ENCODE data around the gene YBEY. TPM values are rescaled to one million over a fixed set of nuclear protein-coding genes. Genes with fewer than 3 reads are reported as not detected.

Gene YBEY
- polyA plus RNA-seq, 1 donor from 2014 or later, result 88.4 TPM

DNA sequence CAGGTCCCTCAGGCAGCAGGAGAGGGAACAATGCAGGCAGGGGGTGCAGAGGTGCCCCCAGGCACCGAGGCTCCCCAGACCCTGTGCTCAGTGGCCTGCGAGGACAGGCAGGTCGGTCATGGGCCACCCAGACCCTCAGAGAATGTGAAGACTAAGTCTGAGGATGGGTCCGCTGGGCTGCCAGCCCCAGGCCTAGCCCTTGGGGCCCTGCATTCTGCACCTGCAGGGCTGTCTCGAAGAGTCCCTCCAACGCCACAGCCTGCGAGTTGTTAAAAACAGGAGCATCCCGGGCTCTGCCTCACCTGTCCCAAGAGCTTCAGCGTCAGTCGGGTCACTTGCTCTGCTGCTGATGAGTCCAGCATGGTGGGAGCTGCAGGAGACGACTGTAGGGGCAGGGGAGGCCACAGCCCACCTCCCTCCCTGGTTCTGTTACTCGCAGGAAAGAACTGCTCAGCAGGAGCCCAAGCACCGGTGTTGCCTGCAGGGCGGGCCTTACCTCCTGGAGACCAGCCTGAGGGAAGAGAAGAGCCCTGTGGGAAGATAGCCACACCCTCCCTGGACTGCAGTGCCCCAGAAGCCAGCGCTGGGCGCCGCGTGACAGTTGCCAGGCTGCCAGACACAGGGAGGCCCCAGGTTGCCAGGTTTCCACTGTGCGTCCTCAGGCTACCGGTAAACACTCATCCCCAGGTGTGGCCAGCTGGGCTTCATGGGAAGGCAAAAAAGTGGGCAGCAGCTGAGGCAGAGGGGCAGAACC is 31.7 kb downstream of the YBEY start:
- Histone ChIP-seq H3F3A (ENCODE audit: insufficient read depth, low read length, poor library complexity, severe bottlenecking) (no peaks in the 10 kb centered on the region), H2AFZ (ENCODE audit: low read depth, low read length) (no peak overlapping the region), H3K9ac (ENCODE audit: low read length) (no peak overlapping the region)

GRCh38 chr21:46318464-46318845 is 32.3 kb downstream of the YBEY start:
- Histone ChIP-seq H3K9ac (ENCODE audit: low read length) (no peak overlapping the region), H3K27me3 (ENCODE audit: insufficient read depth, low read depth, low read length) (no peaks in the 10 kb centered on the region), H3K9me3 (ENCODE audit: low read length) (no peaks in the 10 kb centered on the region), H3K36me3 (ENCODE audit: insufficient read depth, low read length) (no peaks in the 10 kb centered on the region), H2AFZ (ENCODE audit: low read depth, low read length) (no peak overlapping the region), H3K27ac (ENCODE audit: low read length) (no peak overlapping the region), H3K9me2 (ENCODE audit: insufficient read depth, low read length) (no peaks in the 10 kb centered on the region), H3F3A (ENCODE audit: insufficient read depth, low read length, poor library complexity, severe bottlenecking) (no peaks in the 10 kb centered on the region), H3K79me2 (replicated peaks; ENCODE audit: insufficient read depth, low read length) (peaks cover 29% of the 10 kb centered on the region), H3K4me3 (ENCODE audit: low read length) (no peak overlapping the region), H3K4me2 (ENCODE audit: low read length) (no peak overlapping the region), H4K20me1 (ENCODE audit: insufficient read depth) (no peaks in the 10 kb centered on the region)
- no peak for TF ChIP-seq RAD21 (conservative IDR thresholded peaks at IDR 0.05)
- TF ChIP-seq SMC3 (conservative IDR thresholded peaks at IDR 0.05; ENCODE audit: poor library complexity), result no peak
- no peak for TF ChIP-seq POLR2AphosphoS5 (IDR thresholded peaks at IDR 0.05)
- no peak for TF ChIP-seq EZH2 (IDR thresholded peaks at IDR 0.05; ENCODE audit: borderline replicate concordance, insufficient read depth, low read length, poor library complexity, severe bottlenecking)
- TF ChIP-seq EP300 (conservative IDR thresholded peaks at IDR 0.05; ENCODE audit: poor library complexity, severe bottlenecking), result no peak
- TF ChIP-seq, protein P1, sequence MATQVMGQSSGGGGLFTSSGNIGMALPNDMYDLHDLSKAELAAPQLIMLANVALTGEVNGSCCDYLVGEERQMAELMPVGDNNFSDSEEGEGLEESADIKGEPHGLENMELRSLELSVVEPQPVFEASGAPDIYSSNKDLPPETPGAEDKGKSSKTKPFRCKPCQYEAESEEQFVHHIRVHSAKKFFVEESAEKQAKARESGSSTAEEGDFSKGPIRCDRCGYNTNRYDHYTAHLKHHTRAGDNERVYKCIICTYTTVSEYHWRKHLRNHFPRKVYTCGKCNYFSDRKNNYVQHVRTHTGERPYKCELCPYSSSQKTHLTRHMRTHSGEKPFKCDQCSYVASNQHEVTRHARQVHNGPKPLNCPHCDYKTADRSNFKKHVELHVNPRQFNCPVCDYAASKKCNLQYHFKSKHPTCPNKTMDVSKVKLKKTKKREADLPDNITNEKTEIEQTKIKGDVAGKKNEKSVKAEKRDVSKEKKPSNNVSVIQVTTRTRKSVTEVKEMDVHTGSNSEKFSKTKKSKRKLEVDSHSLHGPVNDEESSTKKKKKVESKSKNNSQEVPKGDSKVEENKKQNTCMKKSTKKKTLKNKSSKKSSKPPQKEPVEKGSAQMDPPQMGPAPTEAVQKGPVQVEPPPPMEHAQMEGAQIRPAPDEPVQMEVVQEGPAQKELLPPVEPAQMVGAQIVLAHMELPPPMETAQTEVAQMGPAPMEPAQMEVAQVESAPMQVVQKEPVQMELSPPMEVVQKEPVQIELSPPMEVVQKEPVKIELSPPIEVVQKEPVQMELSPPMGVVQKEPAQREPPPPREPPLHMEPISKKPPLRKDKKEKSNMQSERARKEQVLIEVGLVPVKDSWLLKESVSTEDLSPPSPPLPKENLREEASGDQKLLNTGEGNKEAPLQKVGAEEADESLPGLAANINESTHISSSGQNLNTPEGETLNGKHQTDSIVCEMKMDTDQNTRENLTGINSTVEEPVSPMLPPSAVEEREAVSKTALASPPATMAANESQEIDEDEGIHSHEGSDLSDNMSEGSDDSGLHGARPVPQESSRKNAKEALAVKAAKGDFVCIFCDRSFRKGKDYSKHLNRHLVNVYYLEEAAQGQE (IDR thresholded peaks at IDR 0.05; ENCODE audit: borderline replicate concordance), result no peak
- no peak for TF ChIP-seq MXI1 (conservative IDR thresholded peaks at IDR 0.05; ENCODE audit: poor library complexity, severe bottlenecking)
- TF ChIP-seq, protein P2, sequence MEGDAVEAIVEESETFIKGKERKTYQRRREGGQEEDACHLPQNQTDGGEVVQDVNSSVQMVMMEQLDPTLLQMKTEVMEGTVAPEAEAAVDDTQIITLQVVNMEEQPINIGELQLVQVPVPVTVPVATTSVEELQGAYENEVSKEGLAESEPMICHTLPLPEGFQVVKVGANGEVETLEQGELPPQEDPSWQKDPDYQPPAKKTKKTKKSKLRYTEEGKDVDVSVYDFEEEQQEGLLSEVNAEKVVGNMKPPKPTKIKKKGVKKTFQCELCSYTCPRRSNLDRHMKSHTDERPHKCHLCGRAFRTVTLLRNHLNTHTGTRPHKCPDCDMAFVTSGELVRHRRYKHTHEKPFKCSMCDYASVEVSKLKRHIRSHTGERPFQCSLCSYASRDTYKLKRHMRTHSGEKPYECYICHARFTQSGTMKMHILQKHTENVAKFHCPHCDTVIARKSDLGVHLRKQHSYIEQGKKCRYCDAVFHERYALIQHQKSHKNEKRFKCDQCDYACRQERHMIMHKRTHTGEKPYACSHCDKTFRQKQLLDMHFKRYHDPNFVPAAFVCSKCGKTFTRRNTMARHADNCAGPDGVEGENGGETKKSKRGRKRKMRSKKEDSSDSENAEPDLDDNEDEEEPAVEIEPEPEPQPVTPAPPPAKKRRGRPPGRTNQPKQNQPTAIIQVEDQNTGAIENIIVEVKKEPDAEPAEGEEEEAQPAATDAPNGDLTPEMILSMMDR (IDR thresholded peaks at IDR 0.05; ENCODE audit: poor library complexity, severe bottlenecking), result no peak
- no peak for TF ChIP-seq TAF1 (IDR thresholded peaks at IDR 0.05; ENCODE audit: low read depth)

More for the DNA sequence above, 31.7 kb downstream of the YBEY start:
- H3K9me3 ChIP-seq (ENCODE audit: low read length), result no peaks in the 10 kb centered on the region
- no peaks in the 10 kb centered on the region for H3K27me3 ChIP-seq (ENCODE audit: insufficient read depth, low read depth, low read length)
- peaks cover 24% of the 10 kb centered on the region for H3K79me2 ChIP-seq (replicated peaks; ENCODE audit: insufficient read depth, low read length)
- no peak overlapping the region for H3K27ac ChIP-seq (ENCODE audit: low read length)
- no peaks in the 10 kb centered on the region for H3K36me3 ChIP-seq (ENCODE audit: insufficient read depth, low read length)
- TF ChIP-seq, protein P2 (IDR thresholded peaks at IDR 0.05; ENCODE audit: poor library complexity, severe bottlenecking), result no peak
- TF ChIP-seq EP300 (conservative IDR thresholded peaks at IDR 0.05; ENCODE audit: poor library complexity, severe bottlenecking) (no peak), EZH2 (IDR thresholded peaks at IDR 0.05; ENCODE audit: borderline replicate concordance, insufficient read depth, low read length, poor library complexity, severe bottlenecking) (no peak), TAF1 (IDR thresholded peaks at IDR 0.05; ENCODE audit: low read depth) (no peak), POLR2AphosphoS5 (IDR thresholded peaks at IDR 0.05) (no peak), RAD21 (conservative IDR thresholded peaks at IDR 0.05) (no peak), SMC3 (conservative IDR thresholded peaks at IDR 0.05; ENCODE audit: poor library complexity) (no peak), MXI1 (conservative IDR thresholded peaks at IDR 0.05; ENCODE audit: poor library complexity, severe bottlenecking) (no peak)
- TF ChIP-seq, protein P1 (IDR thresholded peaks at IDR 0.05; ENCODE audit: borderline replicate concordance), result no peak
- H3K9me2 ChIP-seq (ENCODE audit: insufficient read depth, low read length), result no peaks in the 10 kb centered on the region
- H3K4me3 ChIP-seq (ENCODE audit: low read length), result no peak overlapping the region
- H3K4me2 ChIP-seq (ENCODE audit: low read length), result no peak overlapping the region
- H4K20me1 ChIP-seq (ENCODE audit: insufficient read depth), result no peaks in the 10 kb centered on the region

Data from neural cell (in vitro differentiated cells).